GM12891 (cell line): ENCODE data around the gene WASHC2C.

ENCODE experiments used
- POLR2A ChIP-seq: IDR thresholded peaks from 2 replicates; pipeline ENCODE4 v1.6.1; 2011; ENCODE audit warnings: low read depth, low read length, control low read depth
- POLR2AphosphoS5 ChIP-seq: IDR thresholded peaks from 2 replicates; pipeline ENCODE4 v1.6.1; 2011; ENCODE audit warnings: low read depth, low read length, control low read depth

DNA sequence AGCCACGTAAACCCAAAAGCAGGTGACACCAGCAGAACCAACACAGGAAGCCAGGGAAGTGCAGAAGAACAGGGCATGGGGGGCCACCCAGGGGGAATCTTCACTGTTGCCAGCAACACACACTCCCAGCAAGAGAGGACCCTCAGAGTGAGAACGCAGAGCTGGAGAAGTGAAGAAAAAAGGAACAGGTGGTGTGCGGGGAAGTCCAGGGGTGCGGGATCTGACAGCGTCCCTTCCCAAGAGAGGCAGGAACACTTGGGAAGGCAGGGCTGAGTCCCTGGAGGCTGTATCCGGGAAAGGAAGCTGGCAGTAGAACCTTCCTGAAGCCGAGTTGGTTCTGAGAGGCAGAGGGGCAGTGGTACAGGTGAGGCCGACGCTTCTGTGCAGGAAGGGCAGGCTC, 92.5 kb downstream of the WASHC2C start:
- TF ChIP-seq POLR2A = no peak
- TF ChIP-seq POLR2AphosphoS5 = no peak
